Breast epithelium (tissue), 4 donors: ENCODE data around the gene PTOV1. TPM values are rescaled to one million over a fixed set of nuclear protein-coding genes. Genes with fewer than 3 reads are reported as not detected.

Experiments
- DNase-seq, 2 donors: peaks; one replicate each; pipeline ENCODE4 v3.0.0-alpha.2; 2019; ENCODE audit warnings: low spot score in 2 of 2
- H3K27ac ChIP-seq, 2 donors: fragments of 200-600 bp; sonication (generic) in 1 of 2; one replicate each; pipeline ENCODE4 v1.5.1; 2016 to 2019; ENCODE audit warnings: mild to moderate bottlenecking in 1 of 2
- H3K27me3 ChIP-seq, 2 donors: fragments of 200-600 bp; sonication (generic) in 1 of 2; one replicate each; pipeline versions ENCODE4 v1.5.1 to v1.6.0; 2017 to 2019; ENCODE audit warnings: control low read depth in 1 of 2, mild to moderate bottlenecking in 1 of 2
- H3K36me3 ChIP-seq: fragments of 200-600 bp; one replicate; pipeline ENCODE4 v1.5.1; 2019
- H3K4me1 ChIP-seq, 2 donors: fragments of 200-600 bp; sonication (generic); one replicate each; pipeline ENCODE4 v1.5.1; 2016 to 2019; ENCODE audit warnings: control low read depth in 1 of 2
- H3K4me3 ChIP-seq, 3 donors: fragments of 200-600 bp; sonication (generic); 1 replicate in 2 of 3; 2 replicates in 1 of 3; pipeline ENCODE4 v1.5.1; 2016 to 2019; ENCODE audit warnings: mild to moderate bottlenecking in 3 of 3, moderate library complexity in 2 of 3
- H3K9me3 ChIP-seq, 2 donors: fragments of 200-600 bp; sonication (generic) in 1 of 2; one replicate each; pipeline ENCODE4 v1.5.1; 2016 to 2019; ENCODE audit warnings: control low read depth in 1 of 2
- POLR2A ChIP-seq: fragments of 450-650 bp; IDR thresholded peaks from one replicate; pipeline ENCODE4 v1.6.1; 2016; ENCODE audit warnings: antibody characterized with exemption, mild to moderate bottlenecking, moderate library complexity
- POLR2AphosphoS5 ChIP-seq, 3 donors: sonication (generic); formaldehyde crosslinking; IDR thresholded peaks; one replicate each; pipeline ENCODE4 v1.6.1; 2017; ENCODE audit warnings: antibody characterized with exemption in 3 of 3
- intact Hi-C: fragments of 100-400 bp; cut with DNase I; formaldehyde crosslinking; loops from one replicate; pipeline ENCODE4 v1.15.1; 2023; ENCODE audit warnings: low total_unique reads
- total RNA-seq, 3 donors: library from RNA; depleted of rRNA; stranded (reverse); fragments of >200 nt; gene quantifications; one replicate each; pipeline ENCODE4 v1.1.0, GENCODE V29; 2016
- TF ChIP-seq, protein P1 (sequence below), 3 donors: fragments of 450-650 bp; IDR thresholded peaks; one replicate each; pipeline ENCODE4 v1.5.1; 2016 to 2017; ENCODE audit warnings: antibody characterized with exemption in 3 of 3, mild to moderate bottlenecking in 3 of 3, moderate library complexity in 3 of 3

Gene PTOV1
- total RNA-seq, 3 donors from 2014 or later = 45.1 to 95.0 (median 90.3) TPM

GRCh38 chr19:49873834-49874233 is 22.9 kb downstream of the PTOV1 start:
- intact Hi-C loops = no loop called here
- Histone ChIP-seq H3K27ac (no peak overlapping the region), H3K9me3 (no peaks in the 10 kb centered on the region), H3K4me1 (peaks cover 4 to 7% of the 10 kb centered on the region in 2 donors), H3K27me3 (no peaks in the 10 kb centered on the region), H3K36me3 (no peaks in the 10 kb centered on the region), H3K4me3 (no peak overlapping the region)
- TF ChIP-seq POLR2A = no peak
- no peak for DNase-seq

DNA sequence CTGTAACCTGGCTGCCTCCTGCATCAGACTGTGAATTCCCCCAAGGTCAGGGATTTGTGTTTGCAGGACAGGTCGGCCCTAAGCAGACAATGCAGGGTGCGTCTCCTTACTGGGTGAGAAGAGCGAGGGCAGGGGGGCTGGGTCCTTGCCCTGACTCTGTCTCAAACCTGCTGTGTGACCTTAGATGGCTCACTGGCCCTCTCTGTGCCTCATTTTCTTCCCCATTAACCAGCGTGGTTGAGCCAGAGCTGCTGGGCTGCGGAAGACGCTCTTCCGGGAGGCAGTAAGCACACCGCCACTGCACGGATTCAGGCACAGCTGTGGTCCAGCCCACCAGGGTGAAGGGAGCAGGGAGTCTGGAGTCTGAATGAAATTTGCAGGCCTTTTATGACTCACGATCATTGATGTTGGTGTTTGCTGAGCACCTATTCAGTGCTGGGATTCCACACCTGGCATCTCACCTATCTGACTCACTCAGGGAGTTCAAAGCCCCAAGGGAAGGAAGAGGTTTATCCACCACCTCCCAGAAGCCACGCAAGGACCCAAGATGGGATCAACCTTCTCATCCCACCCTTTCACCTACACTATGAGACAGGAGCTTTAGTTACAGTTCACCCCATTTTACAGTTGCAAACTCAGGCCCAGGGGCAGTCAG is 23.7 kb downstream of the PTOV1 start:
- no peak for TF ChIP-seq POLR2AphosphoS5 (IDR thresholded peaks at IDR 0.05)
- peak overlapping the region in 1 of 2 donors; percentile 100 for H3K27ac ChIP-seq
- H3K4me1 ChIP-seq = peaks cover 4 to 7% of the 10 kb centered on the region in 2 donors
- DNase-seq = no peak
- H3K27me3 ChIP-seq = no peaks in the 10 kb centered on the region
- H3K36me3 ChIP-seq = no peaks in the 10 kb centered on the region
- no peaks in the 10 kb centered on the region for H3K9me3 ChIP-seq
- H3K4me3 ChIP-seq = no peak overlapping the region
- intact Hi-C loops = no loop called here

- DNase-seq = no peak
- H3K27me3 ChIP-seq = no peaks in the 10 kb centered on the region
- no peaks in the 10 kb centered on the region for H3K36me3 ChIP-seq
- peak overlapping the region; percentile 82 to 92 (median 88) for H3K4me3 ChIP-seq
- H3K4me1 ChIP-seq = peaks cover 4 to 7% of the 10 kb centered on the region in 2 donors
- no peaks in the 10 kb centered on the region for H3K9me3 ChIP-seq
- peak overlapping the region; percentile 99 to 100 for H3K27ac ChIP-seq
- intact Hi-C loops = no loop called here
- TF ChIP-seq, protein P1, sequence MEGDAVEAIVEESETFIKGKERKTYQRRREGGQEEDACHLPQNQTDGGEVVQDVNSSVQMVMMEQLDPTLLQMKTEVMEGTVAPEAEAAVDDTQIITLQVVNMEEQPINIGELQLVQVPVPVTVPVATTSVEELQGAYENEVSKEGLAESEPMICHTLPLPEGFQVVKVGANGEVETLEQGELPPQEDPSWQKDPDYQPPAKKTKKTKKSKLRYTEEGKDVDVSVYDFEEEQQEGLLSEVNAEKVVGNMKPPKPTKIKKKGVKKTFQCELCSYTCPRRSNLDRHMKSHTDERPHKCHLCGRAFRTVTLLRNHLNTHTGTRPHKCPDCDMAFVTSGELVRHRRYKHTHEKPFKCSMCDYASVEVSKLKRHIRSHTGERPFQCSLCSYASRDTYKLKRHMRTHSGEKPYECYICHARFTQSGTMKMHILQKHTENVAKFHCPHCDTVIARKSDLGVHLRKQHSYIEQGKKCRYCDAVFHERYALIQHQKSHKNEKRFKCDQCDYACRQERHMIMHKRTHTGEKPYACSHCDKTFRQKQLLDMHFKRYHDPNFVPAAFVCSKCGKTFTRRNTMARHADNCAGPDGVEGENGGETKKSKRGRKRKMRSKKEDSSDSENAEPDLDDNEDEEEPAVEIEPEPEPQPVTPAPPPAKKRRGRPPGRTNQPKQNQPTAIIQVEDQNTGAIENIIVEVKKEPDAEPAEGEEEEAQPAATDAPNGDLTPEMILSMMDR (IDR thresholded peaks at IDR 0.05) = no peak
- TF ChIP-seq POLR2A = no peak
- no peak for TF ChIP-seq POLR2AphosphoS5 (IDR thresholded peaks at IDR 0.05)
Measured at GRCh38 chr19:49875177-49875576, 24.2 kb downstream of the PTOV1 start.

GRCh38 chr19:49875857-49876421 is 25.0 kb downstream of the PTOV1 start:
- Histone ChIP-seq H3K27ac (peak overlapping the region; percentile 99 to 100), H3K4me1 (peaks cover 4 to 7% of the 10 kb centered on the region in 2 donors), H3K4me3 (peak overlapping the region; percentile 82 to 92 (median 88)), H3K9me3 (no peaks in the 10 kb centered on the region), H3K27me3 (no peaks in the 10 kb centered on the region), H3K36me3 (no peaks in the 10 kb centered on the region)
- intact Hi-C loops = no loop called here
- DNase-seq = no peak
- TF ChIP-seq, protein P1 (IDR thresholded peaks at IDR 0.05) = no peak
- TF ChIP-seq POLR2A = no peak
- no peak for TF ChIP-seq POLR2AphosphoS5 (IDR thresholded peaks at IDR 0.05)

DNA sequence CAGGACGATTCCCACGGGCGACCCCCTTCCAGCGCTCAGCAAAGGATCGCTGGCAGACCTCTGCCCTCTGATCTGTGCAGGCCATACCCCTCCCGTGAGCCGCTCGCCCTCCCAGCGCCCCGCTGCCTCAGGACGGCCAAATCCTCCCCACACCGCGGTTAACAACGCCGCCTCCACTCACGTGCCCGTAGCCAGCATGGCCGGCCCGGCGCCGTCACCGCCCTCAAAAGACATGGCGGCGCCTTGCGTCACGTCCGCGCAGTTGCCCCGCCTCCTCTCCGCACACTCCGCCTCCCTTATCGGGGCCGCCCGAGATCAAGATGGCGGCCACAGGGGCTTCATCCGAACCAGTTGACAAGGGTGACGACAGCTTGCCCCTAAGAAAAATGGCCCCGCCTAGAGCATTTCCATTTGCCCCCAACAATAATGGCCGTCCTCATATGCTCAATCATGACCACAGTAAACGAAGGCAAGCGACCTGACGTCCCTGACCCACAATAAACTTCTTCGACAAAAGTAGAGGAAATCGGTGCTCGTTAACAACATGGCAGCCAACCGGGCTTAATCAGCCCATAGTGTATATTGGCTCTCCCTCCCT is 25.6 kb downstream of the PTOV1 start:
- H3K27ac ChIP-seq = peak overlapping the region; percentile 99 to 100
- intact Hi-C loops = no loop called here
- H3K4me1 ChIP-seq = peaks cover 4 to 7% of the 10 kb centered on the region in 2 donors
- DNase-seq = peak; percentile 99
- TF ChIP-seq POLR2A = no peak
- TF ChIP-seq, protein P1 (IDR thresholded peaks at IDR 0.05) = no peak
- peak; percentile 75 to 86 (median 77) for TF ChIP-seq POLR2AphosphoS5 (IDR thresholded peaks at IDR 0.05)
- peak overlapping the region; percentile 82 to 92 (median 88) for H3K4me3 ChIP-seq
- no peaks in the 10 kb centered on the region for H3K27me3 ChIP-seq
- no peaks in the 10 kb centered on the region for H3K9me3 ChIP-seq
- H3K36me3 ChIP-seq = no peaks in the 10 kb centered on the region
